ENCODE results near the gene HPCAL4.

GRCh38 chr1:39645411-39646043 is 45.7 kb downstream of the HPCAL4 start:
- TF ChIP-seq GATA3 (IDR thresholded peaks at IDR 0.05; ENCODE audit: low read depth, low read length) (no peak), GATA2 (IDR thresholded peaks at IDR 0.05; ENCODE audit: low read depth, low read length) (no peak)
